Thoracic aorta (tissue), 2 donors: ENCODE results near the gene CENPX. TPM values are rescaled to one million over a fixed set of nuclear protein-coding genes. Genes with fewer than 3 reads are reported as not detected.

Experiments
- ATAC-seq: fragments of 150-250 bp; one replicate; pipeline ENCODE4 v1.8.0; 2017; ENCODE audit warnings: low read depth; ENCODE audit not compliant: insufficient number of reproducible peaks, low FRiP score
- DNase-seq: peaks from one replicate; pipeline ENCODE4 v3.0.0-alpha.2; 2020; ENCODE audit warnings: low spot score
- H3K27ac ChIP-seq, 2 donors: fragments of 200-600 bp; sonication (generic); 1 replicate in 1 of 2; 2 replicates in 1 of 2; pipeline ENCODE4 v1.5.1; 2016; ENCODE audit warnings: mild to moderate bottlenecking in 2 of 2, moderate library complexity in 2 of 2
- H3K27me3 ChIP-seq: fragments of 200-600 bp; sonication (generic); replicated peaks from 2 replicates; pipeline ENCODE4 v1.6.0; 2016; ENCODE audit warnings: mild to moderate bottlenecking; ENCODE audit not compliant: insufficient read depth
- H3K36me3 ChIP-seq: fragments of 200-600 bp; sonication (generic); one replicate; pipeline ENCODE4 v1.5.1; 2016
- H3K4me1 ChIP-seq, 2 donors: fragments of 200-600 bp; sonication (generic); 1 replicate in 1 of 2; 2 replicates in 1 of 2; pipeline versions ENCODE4 v1.5.1 to v1.6.0; 2016; ENCODE audit warnings: low read depth in 2 of 2, mild to moderate bottlenecking in 1 of 2; ENCODE audit not compliant: control insufficient read depth in 1 of 2
- H3K4me3 ChIP-seq: fragments of 200-600 bp; sonication (generic); 2 replicates; pipeline ENCODE4 v1.5.1; 2016; ENCODE audit warnings: mild to moderate bottlenecking
- H3K9me3 ChIP-seq: fragments of 200-600 bp; sonication (generic); 2 replicates; pipeline ENCODE4 v1.5.1; 2016
- CTCF ChIP-seq: fragments of 200-600 bp; sonication (generic); IDR thresholded peaks from one replicate; pipeline ENCODE4 v1.5.1; 2019; ENCODE audit warnings: antibody characterized with exemption
- total RNA-seq, 2 donors: library from RNA; depleted of rRNA; stranded (reverse); fragments of >200 nt; gene quantifications; one replicate each; pipeline versions ENCODE4 v1.1.0 to v1.2.3, GENCODE V29; 2016

The CENPX gene
- total RNA-seq, 2 donors from 2014 or later = 31.4 to 40.4 TPM

- Histone ChIP-seq H3K27ac (no peak overlapping the region), H3K4me1 (peaks cover 9 to 19% of the 10 kb centered on the region in 2 donors), H3K9me3 (no peaks in the 10 kb centered on the region), H3K27me3 (no peaks in the 10 kb centered on the region), H3K36me3 (peaks cover 54% of the 10 kb centered on the region), H3K4me3 (no peak overlapping the region)
- no peak for TF ChIP-seq CTCF
- no peak for DNase-seq
- no peak for ATAC-seq
These were observed 34.3 kb upstream of the CENPX start for GRCh38 chr17:82056729-82057621.

DNA sequence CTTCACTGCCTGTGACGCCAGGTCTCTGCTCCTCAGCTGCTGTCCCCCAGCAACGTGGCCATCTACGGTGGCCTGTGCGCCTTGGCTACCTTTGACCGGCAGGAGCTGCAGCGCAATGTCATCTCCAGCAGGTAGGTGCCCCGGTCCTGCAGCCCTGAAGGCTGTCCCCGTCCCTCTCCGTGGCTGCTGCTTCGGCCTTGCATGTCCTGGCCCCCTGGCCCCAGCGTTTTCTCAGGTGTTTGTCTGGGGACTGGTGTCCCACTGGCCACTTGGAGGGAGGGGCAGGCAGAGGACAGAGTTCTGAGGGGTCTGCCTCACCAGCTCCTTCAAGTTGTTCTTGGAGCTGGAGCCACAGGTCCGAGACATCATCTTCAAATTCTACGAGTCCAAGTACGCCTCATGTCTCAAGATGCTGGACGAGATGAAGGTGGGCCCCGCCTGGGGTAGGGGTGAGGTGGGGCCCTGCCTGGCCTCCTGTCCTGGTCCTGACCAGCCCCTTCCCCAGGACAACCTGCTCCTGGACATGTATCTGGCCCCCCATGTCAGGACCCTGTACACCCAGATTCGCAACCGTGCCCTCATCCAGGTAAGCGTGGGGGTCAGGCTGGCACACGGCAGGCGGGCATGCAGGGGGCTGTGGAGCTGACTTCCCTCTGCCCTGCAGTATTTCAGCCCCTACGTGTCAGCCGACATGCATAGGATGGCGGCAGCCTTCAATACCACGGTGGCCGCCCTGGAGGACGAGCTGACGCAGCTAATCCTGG is 33.5 kb upstream of the CENPX start:
- Histone ChIP-seq H3K27me3 (no peaks in the 10 kb centered on the region), H3K36me3 (peaks cover 50% of the 10 kb centered on the region), H3K4me1 (peaks cover 9 to 19% of the 10 kb centered on the region in 2 donors), H3K4me3 (no peak overlapping the region), H3K9me3 (no peaks in the 10 kb centered on the region), H3K27ac (no peak overlapping the region)
- no peak for TF ChIP-seq CTCF
- DNase-seq = no peak
- ATAC-seq = no peak

DNA sequence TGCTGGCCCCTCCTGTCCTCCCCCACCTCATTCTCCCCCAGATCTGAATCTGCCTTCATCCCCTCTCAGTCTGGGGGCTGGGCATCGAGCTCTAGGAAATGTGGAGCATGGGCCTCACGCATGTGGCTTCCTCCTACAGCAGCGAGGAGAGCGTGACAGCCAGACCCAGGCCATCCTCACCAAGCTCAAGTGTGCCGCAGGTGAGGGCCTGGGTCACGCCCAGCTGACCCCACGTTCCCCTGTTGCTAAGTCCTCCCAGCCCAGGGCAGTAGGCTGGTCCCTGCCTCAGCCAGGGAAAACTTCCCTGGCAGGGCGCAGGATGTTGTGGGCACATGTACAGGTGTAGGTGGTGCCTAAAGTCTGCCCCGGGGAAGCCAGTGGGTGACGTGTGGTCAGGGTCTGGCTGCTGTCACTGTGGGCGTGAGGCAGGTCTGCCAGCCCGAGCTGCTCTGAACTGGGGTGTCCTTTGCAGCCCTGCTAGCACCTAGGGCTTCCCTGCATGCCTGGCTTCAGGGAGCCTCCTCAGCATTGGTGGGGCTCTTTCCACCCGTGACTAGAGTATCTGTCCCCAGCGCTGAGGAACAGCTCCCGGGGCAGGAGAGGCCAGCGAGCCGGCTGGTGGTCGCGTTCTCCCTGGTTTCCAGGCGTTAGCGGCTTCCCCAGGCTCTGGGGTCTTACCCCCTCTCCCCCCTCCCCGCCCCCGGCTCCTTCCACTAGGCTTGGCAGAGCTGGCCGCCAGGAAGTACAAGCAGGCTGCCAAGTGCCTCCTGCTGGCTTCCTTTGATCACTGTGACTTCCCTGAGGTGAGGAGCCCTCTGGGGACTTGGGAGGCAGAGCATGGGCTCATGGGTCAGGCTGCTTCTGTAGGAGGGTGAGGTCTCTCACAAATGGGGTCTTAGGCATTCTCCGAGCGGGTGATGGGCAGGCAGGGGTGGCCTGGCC is 32.6 kb upstream of the CENPX start:
- Histone ChIP-seq H3K27me3 (no peaks in the 10 kb centered on the region), H3K36me3 (peaks cover 43% of the 10 kb centered on the region), H3K4me3 (no peak overlapping the region), H3K27ac (no peak overlapping the region), H3K9me3 (no peaks in the 10 kb centered on the region), H3K4me1 (peaks cover 9 to 28% of the 10 kb centered on the region in 2 donors)
- DNase-seq (no peak), ATAC-seq (no peak)
- TF ChIP-seq CTCF = no peak

DNA sequence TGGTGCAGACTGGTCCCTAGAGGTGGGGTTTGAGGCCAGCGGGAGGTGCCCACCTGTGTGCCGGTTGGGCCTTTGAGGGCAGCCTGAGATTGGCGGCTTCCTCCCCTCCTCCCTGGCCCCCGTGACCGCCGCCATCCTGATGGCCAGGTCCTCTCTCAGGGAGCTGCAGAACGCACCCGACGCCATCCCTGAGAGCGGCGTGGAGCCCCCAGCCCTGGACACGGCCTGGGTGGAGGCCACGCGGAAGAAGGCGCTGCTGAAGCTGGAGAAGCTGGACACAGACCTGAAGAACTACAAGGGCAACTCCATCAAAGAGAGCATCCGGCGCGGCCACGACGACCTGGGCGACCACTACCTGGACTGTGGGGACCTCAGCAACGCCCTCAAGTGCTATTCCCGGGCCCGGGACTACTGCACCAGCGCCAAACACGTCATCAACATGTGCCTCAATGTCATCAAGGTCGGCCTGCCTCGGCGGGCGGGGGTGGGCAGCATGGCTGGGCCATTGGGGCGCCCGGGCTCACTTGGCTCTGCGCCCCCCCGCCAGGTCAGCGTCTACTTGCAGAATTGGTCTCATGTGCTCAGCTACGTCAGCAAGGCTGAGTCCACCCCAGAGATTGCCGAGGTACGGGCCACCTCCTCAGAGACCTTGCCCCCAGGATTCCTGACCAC is 31.8 kb upstream of the CENPX start:
- Histone ChIP-seq H3K27ac (no peak overlapping the region), H3K4me1 (peaks cover 9 to 36% of the 10 kb centered on the region in 2 donors), H3K4me3 (no peak overlapping the region), H3K27me3 (no peaks in the 10 kb centered on the region), H3K36me3 (peaks cover 39% of the 10 kb centered on the region), H3K9me3 (no peaks in the 10 kb centered on the region)
- DNase-seq (no peak), ATAC-seq (no peak)
- TF ChIP-seq CTCF = no peak
